IMR-90 (cell line): Measurements from ENCODE around the gene CLIC4.

Experiments
- CHD1 ChIP-seq: IDR thresholded peaks from 2 replicates; pipeline ENCODE4 v1.6.1; 2012; ENCODE audit warnings: low read depth, low read length, improper control_type of control experiment
- MAFK ChIP-seq: IDR thresholded peaks from 2 replicates; pipeline ENCODE4 v1.6.1; 2012; ENCODE audit warnings: low read depth, low read length, improper control_type of control experiment
- MAZ ChIP-seq: IDR thresholded peaks from 2 replicates; pipeline ENCODE4 v1.6.1; 2012; ENCODE audit warnings: low read depth, mild to moderate bottlenecking, low read length, improper control_type of control experiment, moderate library complexity, borderline replicate concordance
- MXI1 ChIP-seq: IDR thresholded peaks from 2 replicates; pipeline ENCODE4 v1.6.1; 2012; ENCODE audit warnings: low read depth, mild to moderate bottlenecking, low read length, moderate library complexity, borderline replicate concordance
- NFE2L2 ChIP-seq: fragments of 150-350 bp; IDR thresholded peaks from 2 replicates; pipeline ENCODE4 v1.6.1; 2016; ENCODE audit warnings: low read depth, mild to moderate bottlenecking, low read length
- POLR2A ChIP-seq: IDR thresholded peaks from 2 replicates; pipeline ENCODE4 v1.6.1; 2012; ENCODE audit warnings: mild to moderate bottlenecking, low read depth, low read length
- RAD21 ChIP-seq: IDR thresholded peaks from 2 replicates; pipeline ENCODE4 v1.6.1; 2012; ENCODE audit warnings: low read length, improper control_type of control experiment
- SMC3 ChIP-seq: fragments of 150-350 bp; IDR thresholded peaks from 2 replicates; pipeline ENCODE4 v1.6.1; 2016; ENCODE audit warnings: low read depth, mild to moderate bottlenecking, antibody characterized with exemption, low read length, moderate library complexity
- USF2 ChIP-seq: fragments of 150-350 bp; IDR thresholded peaks from 2 replicates; pipeline ENCODE4 v1.6.1; 2017; ENCODE audit warnings: mild to moderate bottlenecking, antibody characterized with exemption, low read length, low read depth
- TF ChIP-seq, protein P1 (sequence below): conservative IDR thresholded peaks from 2 replicates; pipeline ENCODE4 v1.5.1; 2012; ENCODE audit warnings: mild to moderate bottlenecking, low read depth, low read length, improper control_type of control experiment
- TF ChIP-seq, protein P2 (sequence below): fragments of 150-350 bp; IDR thresholded peaks from 2 replicates; pipeline ENCODE4 v1.6.1; 2016; ENCODE audit warnings: low read depth, mild to moderate bottlenecking, low read length, moderate library complexity, borderline replicate concordance

- TF ChIP-seq, protein P1, sequence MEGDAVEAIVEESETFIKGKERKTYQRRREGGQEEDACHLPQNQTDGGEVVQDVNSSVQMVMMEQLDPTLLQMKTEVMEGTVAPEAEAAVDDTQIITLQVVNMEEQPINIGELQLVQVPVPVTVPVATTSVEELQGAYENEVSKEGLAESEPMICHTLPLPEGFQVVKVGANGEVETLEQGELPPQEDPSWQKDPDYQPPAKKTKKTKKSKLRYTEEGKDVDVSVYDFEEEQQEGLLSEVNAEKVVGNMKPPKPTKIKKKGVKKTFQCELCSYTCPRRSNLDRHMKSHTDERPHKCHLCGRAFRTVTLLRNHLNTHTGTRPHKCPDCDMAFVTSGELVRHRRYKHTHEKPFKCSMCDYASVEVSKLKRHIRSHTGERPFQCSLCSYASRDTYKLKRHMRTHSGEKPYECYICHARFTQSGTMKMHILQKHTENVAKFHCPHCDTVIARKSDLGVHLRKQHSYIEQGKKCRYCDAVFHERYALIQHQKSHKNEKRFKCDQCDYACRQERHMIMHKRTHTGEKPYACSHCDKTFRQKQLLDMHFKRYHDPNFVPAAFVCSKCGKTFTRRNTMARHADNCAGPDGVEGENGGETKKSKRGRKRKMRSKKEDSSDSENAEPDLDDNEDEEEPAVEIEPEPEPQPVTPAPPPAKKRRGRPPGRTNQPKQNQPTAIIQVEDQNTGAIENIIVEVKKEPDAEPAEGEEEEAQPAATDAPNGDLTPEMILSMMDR, result no peak
- no peak for TF ChIP-seq RAD21
- no peak for TF ChIP-seq USF2
- no peak for TF ChIP-seq NFE2L2
- TF ChIP-seq MAZ, result no peak
- TF ChIP-seq MXI1, result no peak
- 0 out of 2 replicates have a peak, but pooled peaks have one; percentile 20 for TF ChIP-seq POLR2A
- TF ChIP-seq CHD1, result no peak
- TF ChIP-seq, protein P2, sequence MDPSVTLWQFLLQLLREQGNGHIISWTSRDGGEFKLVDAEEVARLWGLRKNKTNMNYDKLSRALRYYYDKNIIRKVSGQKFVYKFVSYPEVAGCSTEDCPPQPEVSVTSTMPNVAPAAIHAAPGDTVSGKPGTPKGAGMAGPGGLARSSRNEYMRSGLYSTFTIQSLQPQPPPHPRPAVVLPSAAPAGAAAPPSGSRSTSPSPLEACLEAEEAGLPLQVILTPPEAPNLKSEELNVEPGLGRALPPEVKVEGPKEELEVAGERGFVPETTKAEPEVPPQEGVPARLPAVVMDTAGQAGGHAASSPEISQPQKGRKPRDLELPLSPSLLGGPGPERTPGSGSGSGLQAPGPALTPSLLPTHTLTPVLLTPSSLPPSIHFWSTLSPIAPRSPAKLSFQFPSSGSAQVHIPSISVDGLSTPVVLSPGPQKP, result no peak
- TF ChIP-seq MAFK, result no peak
- no peak for TF ChIP-seq SMC3
Measured at GRCh38 chr1:24770881-24771280, 25.6 kb downstream of the CLIC4 start.
